Stimulated activated CD4-positive, alpha-beta T cell treated with anti-CD3 and anti-CD28 coated beads, Interleukin-1b, Interleukin-23, amount 100 ng/mL, for 48 hours (primary cell): ENCODE data around the gene SGMS2.

Experiments used
- DNase-seq: peaks from one replicate; pipeline ENCODE4 v3.0.0-alpha.2; 2020

SGMS2 gene

GRCh38 chr4:107824350-107825071 lies at the start of gene SGMS2:
Gene SGMS2 (plus strand): TSS chr4:107824932. CDS start chr4:107895554, 70,622 bp downstream.
- DNase-seq, result peak; percentile 79

GRCh38 chr4:107777890-107778289 lies 46.8 kb upstream of the SGMS2 start:
- no peak for DNase-seq

GRCh38 chr4:107778784-107779530 lies 45.8 kb upstream of the SGMS2 start:
- DNase-seq, result no peak

GRCh38 chr4:107780665-107781064 lies 44.1 kb upstream of the SGMS2 start:
- DNase-seq, result peak; percentile 5

GRCh38 chr4:107791902-107792301 lies 32.8 kb upstream of the SGMS2 start:
- no peak for DNase-seq

GRCh38 chr4:107792711-107793110 lies 32.0 kb upstream of the SGMS2 start:
- DNase-seq, result no peak

- no peak for DNase-seq
Measured at GRCh38 chr4:107793996-107794395, 30.7 kb upstream of the SGMS2 start.

- no peak for DNase-seq
Measured at GRCh38 chr4:107799669-107800450, 24.9 kb upstream of the SGMS2 start.

GRCh38 chr4:107800706-107801105 lies 24.0 kb upstream of the SGMS2 start:
- DNase-seq, result no peak

GRCh38 chr4:107801766-107802211 lies 22.9 kb upstream of the SGMS2 start:
- DNase-seq, result no peak

- no peak for DNase-seq
Measured at GRCh38 chr4:107804956-107805355, 19.8 kb upstream of the SGMS2 start.

- DNase-seq, result no peak
Measured at GRCh38 chr4:107806196-107806595, 18.5 kb upstream of the SGMS2 start.

- no peak for DNase-seq
Measured at GRCh38 chr4:107808572-107808971, 16.2 kb upstream of the SGMS2 start.

GRCh38 chr4:107809210-107809609 lies 15.5 kb upstream of the SGMS2 start:
- no peak for DNase-seq

- no peak for DNase-seq
Measured at GRCh38 chr4:107814758-107815157, 10.0 kb upstream of the SGMS2 start.

GRCh38 chr4:107815158-107815557 lies 9.6 kb upstream of the SGMS2 start:
- no peak for DNase-seq

GRCh38 chr4:107818301-107818910 lies 6.3 kb upstream of the SGMS2 start:
- DNase-seq, result no peak

- no peak for DNase-seq
Measured at GRCh38 chr4:107823870-107824349, 822 bp upstream of the SGMS2 start.

- DNase-seq, result peak; percentile 1
Measured at GRCh38 chr4:107825072-107825824, 516 bp downstream of the SGMS2 start.

- no peak for DNase-seq
Measured at GRCh38 chr4:107826421-107826980, 1.8 kb downstream of the SGMS2 start.

GRCh38 chr4:107828315-107829090 lies 3.8 kb downstream of the SGMS2 start:
- DNase-seq, result no peak
